Chondrocyte (in vitro differentiated cells): Measurements from ENCODE around the gene SCN4A. TPM values are rescaled to one million over a fixed set of nuclear protein-coding genes. Genes with fewer than 3 reads are reported as not detected.

Experiments used
- DNase-seq: peaks from one replicate; pipeline ENCODE4 v3.0.0; 2021; ENCODE audit warnings: mixed read lengths, low spot score
- H3K27ac Mint-ChIP-seq: one replicate; pipeline ENCODE4 v1.8.0; 2021; ENCODE audit warnings: mild to moderate bottlenecking, moderate library complexity, mixed read lengths; ENCODE audit not compliant: unreplicated experiment
- H3K27me3 Mint-ChIP-seq: 2 replicates; pipeline ENCODE4 v1.8.0; 2021; ENCODE audit warnings: low read depth, mixed read lengths
- H3K36me3 Mint-ChIP-seq: 2 replicates; pipeline ENCODE4 v1.8.0; 2021; ENCODE audit warnings: low read depth, mixed read lengths
- H3K4me1 Mint-ChIP-seq: 2 replicates; pipeline ENCODE4 v1.8.0; 2021; ENCODE audit warnings: low read depth, mild to moderate bottlenecking, mixed read lengths
- H3K4me3 Mint-ChIP-seq: one replicate; pipeline ENCODE4 v1.8.0; 2021; ENCODE audit warnings: mild to moderate bottlenecking, moderate library complexity, mixed read lengths; ENCODE audit not compliant: unreplicated experiment
- H3K9me3 Mint-ChIP-seq: 2 replicates; pipeline ENCODE4 v1.8.0; 2021; ENCODE audit warnings: low read depth, mixed read lengths
- CTCF ChIP-seq: fragments of 200-600 bp; sonication (generic); IDR thresholded peaks from 2 replicates; pipeline ENCODE4 v1.5.0; 2021; ENCODE audit warnings: antibody characterized with exemption, mild to moderate bottlenecking, moderate library complexity
- total RNA-seq: library from RNA; stranded (reverse); gene quantifications from 3 replicates; pipeline ENCODE4 v1.2.1, GENCODE V29; 2021

SCN4A gene
- total RNA-seq, 1 donor from 2014 or later = not detected

DNA sequence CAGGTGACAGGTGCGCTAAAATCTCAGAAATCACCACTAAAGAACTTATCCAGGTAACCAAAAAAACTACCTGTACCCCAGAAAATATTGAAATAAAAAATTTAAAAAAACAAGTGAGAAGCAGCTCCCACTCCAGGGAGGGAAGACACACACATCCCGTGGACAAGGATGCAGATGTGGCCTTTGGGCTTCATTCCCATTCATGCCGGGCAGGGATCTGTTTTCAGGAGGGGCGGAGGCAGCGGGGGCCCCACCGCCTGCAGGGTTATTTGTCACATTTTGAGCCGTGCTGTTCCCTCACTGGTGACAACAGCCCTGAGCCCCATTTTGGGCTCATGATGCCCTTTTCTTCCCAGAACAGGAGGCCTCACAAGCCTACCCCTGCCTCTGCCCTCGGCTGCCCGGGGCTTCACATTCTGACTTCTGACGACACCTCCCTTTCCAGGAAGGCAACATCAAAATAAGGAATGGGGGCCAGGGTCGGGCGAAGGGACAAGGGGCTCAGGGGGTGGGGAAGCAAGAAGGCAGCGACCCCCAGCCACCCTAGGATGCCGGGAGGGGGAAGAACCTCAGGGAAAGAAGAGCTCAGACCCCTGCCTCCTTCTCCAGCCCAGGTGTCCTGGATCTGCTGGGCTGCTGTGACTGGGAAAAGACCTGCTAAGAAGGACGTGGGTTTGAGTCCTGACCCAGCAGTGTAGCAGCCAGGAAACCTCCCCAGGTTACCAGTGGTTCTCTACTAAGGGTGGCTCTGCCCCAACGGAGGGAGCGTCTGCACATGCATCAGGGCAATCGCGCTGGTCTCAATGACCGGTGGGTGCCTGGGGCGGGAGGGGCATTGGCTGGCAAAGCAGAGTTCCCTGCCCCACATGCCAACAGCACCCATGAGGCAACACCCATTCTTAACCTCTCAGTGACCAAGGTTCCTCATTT lies 38.3 kb downstream of the SCN4A start:
- H3K27me3 Mint-ChIP-seq = peaks cover 14% of the 10 kb centered on the region
- no peak for TF ChIP-seq CTCF
- no peak overlapping the region for H3K4me3 Mint-ChIP-seq
- no peaks in the 10 kb centered on the region for H3K36me3 Mint-ChIP-seq
- no peaks in the 10 kb centered on the region for H3K4me1 Mint-ChIP-seq
- H3K27ac Mint-ChIP-seq = no peak overlapping the region
- DNase-seq = no peak
- no peaks in the 10 kb centered on the region for H3K9me3 Mint-ChIP-seq

GRCh38 chr17:63933598-63933997 lies 39.1 kb downstream of the SCN4A start:
- H3K27ac Mint-ChIP-seq = no peak overlapping the region
- no peaks in the 10 kb centered on the region for H3K4me1 Mint-ChIP-seq
- H3K4me3 Mint-ChIP-seq = no peak overlapping the region
- H3K9me3 Mint-ChIP-seq = no peaks in the 10 kb centered on the region
- TF ChIP-seq CTCF = no peak
- peaks cover 14% of the 10 kb centered on the region for H3K27me3 Mint-ChIP-seq
- H3K36me3 Mint-ChIP-seq = no peaks in the 10 kb centered on the region
- DNase-seq = no peak

DNA sequence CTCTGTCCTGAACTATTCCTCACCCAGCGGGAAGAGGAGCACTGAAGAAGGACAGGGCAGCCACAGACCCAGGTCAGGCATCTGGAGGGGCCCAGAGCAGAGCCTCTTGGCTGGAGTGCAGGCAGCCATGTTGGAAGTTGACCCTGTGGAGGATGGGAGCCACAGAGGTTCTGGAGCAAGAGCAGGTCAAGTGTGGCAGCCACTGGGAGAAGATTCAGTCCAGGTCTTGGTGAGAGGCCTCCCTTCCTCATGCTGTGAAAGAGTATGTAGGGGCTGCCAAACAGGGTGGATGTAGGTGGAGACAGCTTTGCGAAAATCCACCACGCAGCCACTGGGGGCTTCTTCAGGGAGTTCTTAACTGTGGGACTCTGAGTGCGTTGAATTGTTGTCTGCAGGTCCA lies 40.0 kb downstream of the SCN4A start:
- TF ChIP-seq CTCF = no peak
- no peak for DNase-seq
- peaks cover 14% of the 10 kb centered on the region for H3K27me3 Mint-ChIP-seq
- no peaks in the 10 kb centered on the region for H3K36me3 Mint-ChIP-seq
- no peaks in the 10 kb centered on the region for H3K9me3 Mint-ChIP-seq
- no peak overlapping the region for H3K4me3 Mint-ChIP-seq
- no peaks in the 10 kb centered on the region for H3K4me1 Mint-ChIP-seq
- peak overlapping the region; percentile 22 for H3K27ac Mint-ChIP-seq

DNA sequence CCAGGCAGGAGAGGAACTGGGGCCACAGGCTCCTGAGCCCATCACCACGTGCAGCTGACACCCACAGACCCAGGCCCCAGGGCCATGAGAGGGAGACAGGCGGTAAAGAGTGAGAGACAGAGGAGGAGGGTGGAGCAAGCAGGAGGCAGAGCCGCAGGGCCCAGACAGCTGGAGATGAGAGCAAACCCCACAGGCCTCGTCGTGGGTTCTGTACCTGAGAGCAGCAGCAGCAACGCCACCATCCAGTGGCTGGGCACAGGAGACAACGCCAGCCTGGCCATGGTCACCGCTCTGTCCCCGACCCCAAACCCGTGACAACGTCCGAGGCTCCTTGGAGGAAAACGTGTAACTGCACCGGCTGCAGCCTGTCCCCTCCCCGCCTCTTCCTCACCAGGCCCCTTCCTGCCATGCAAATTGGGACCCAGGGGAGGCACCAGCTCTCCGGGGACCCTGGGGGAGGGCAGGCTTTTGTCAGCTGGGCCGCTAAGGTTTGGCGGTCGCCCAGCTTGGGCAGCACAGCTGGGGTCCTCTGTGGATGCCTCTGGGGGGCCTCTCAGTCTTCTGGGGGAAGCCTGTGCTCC lies 40.6 kb downstream of the SCN4A start, which contains the start of gene CD79B:
CD79B (minus strand) TSS at position 351 of the 581 bp plus-strand sequence; CDS start at position 281, 70 bp downstream.
- DNase-seq = no peak

More for the DNA sequence above, 40.6 kb downstream of the SCN4A start, which contains the start of gene CD79B:
- no peaks in the 10 kb centered on the region for H3K36me3 Mint-ChIP-seq
- no peak for TF ChIP-seq CTCF
- H3K27me3 Mint-ChIP-seq = peaks cover 14% of the 10 kb centered on the region
- no peak within 1 kb of the TSS for H3K4me3 Mint-ChIP-seq
- peak within 1 kb of the TSS; percentile 45 for H3K27ac Mint-ChIP-seq
- no peaks in the 10 kb centered on the region for H3K9me3 Mint-ChIP-seq
- H3K4me1 Mint-ChIP-seq = no peaks in the 10 kb centered on the region
